Measurements from ENCODE around the gene GCNT1. TPM values are rescaled to one million over a fixed set of nuclear protein-coding genes. Genes with fewer than 3 reads are reported as not detected.

GCNT1 gene
- total and polyA plus RNA-seq, 2 donors (not counting 1 experiment from before 2014, with no cell fraction given): 9.1 to 31.0 TPM

DNA sequence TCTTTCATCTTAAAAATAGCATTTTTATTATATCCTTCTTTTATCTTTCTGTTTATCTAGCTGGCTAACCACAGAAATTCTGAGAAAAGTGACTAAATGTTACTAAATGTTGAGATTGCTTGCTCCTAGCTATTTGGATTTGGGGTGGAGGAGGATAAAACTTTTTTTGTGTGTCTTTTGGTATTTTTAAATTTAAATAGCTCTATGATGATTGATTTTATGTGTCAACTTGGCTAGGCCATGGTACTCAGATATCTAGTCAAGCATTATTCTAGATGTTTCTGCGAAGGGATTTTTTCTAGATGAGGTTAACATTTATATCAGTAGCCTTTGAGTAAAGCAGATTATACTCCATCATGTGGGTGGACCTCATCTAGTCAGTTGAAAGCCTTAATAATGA, 75.0 kb downstream of the GCNT1 start:
- no peak for TF ChIP-seq EZH2 (IDR thresholded peaks at IDR 0.05; ENCODE audit: borderline replicate concordance, insufficient read depth, low read depth, low read length, poor library complexity, severe bottlenecking)
- TF ChIP-seq, protein P1, sequence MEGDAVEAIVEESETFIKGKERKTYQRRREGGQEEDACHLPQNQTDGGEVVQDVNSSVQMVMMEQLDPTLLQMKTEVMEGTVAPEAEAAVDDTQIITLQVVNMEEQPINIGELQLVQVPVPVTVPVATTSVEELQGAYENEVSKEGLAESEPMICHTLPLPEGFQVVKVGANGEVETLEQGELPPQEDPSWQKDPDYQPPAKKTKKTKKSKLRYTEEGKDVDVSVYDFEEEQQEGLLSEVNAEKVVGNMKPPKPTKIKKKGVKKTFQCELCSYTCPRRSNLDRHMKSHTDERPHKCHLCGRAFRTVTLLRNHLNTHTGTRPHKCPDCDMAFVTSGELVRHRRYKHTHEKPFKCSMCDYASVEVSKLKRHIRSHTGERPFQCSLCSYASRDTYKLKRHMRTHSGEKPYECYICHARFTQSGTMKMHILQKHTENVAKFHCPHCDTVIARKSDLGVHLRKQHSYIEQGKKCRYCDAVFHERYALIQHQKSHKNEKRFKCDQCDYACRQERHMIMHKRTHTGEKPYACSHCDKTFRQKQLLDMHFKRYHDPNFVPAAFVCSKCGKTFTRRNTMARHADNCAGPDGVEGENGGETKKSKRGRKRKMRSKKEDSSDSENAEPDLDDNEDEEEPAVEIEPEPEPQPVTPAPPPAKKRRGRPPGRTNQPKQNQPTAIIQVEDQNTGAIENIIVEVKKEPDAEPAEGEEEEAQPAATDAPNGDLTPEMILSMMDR (IDR thresholded peaks at IDR 0.05): no peak
- H3K4me1 Mint-ChIP-seq: peaks cover 9% of the 10 kb centered on the region
- Histone ChIP-seq H3K9ac (ENCODE audit: low read length) (no peak overlapping the region), H3K4me2 (replicated peaks; ENCODE audit: low read depth, low read length, poor library complexity, severe bottlenecking) (no peak overlapping the region), H4K20me1 (ENCODE audit: control insufficient read depth, insufficient read depth, low read length, poor library complexity, severe bottlenecking) (no peaks in the 10 kb centered on the region), H3K4me1 (ENCODE audit: control insufficient read depth in 2 of 2, insufficient read depth in 2 of 2, low read length in 2 of 2) (peaks cover 2 to 5% of the 10 kb centered on the region in 2 donors), H3K9me3 (ENCODE audit: control extremely low read depth in 1 of 3, control insufficient read depth in 2 of 3, insufficient read depth in 1 of 3, low read length in 2 of 3) (no peaks in the 10 kb centered on the region), H3K4me3 (ENCODE audit: control extremely low read depth in 1 of 5, extremely low read depth in 1 of 5, insufficient read depth in 1 of 5, low read depth in 2 of 5, low read length in 4 of 5) (no peak overlapping the region), H2AFZ (ENCODE audit: insufficient read depth, low read depth, low read length, poor library complexity, severe bottlenecking) (no peak overlapping the region), H3K36me3 (replicated peaks in 1 of 2; ENCODE audit: control extremely low read depth in 1 of 2, control insufficient read depth in 1 of 2, extremely low read depth in 1 of 2, insufficient read depth in 2 of 2, low read length in 1 of 2) (no peaks in the 10 kb centered on the region), H3K27me3 (replicated peaks in 1 of 4; ENCODE audit: control extremely low read depth in 1 of 4, control insufficient read depth in 3 of 4, insufficient read depth in 4 of 4, low read length in 3 of 4) (no peaks in the 10 kb centered on the region), H3K79me2 (ENCODE audit: control insufficient read depth, insufficient read depth, low read length) (peaks cover 3% of the 10 kb centered on the region), H3K27ac (ENCODE audit: low read length in 2 of 2) (no peak overlapping the region)
- no peak overlapping the region for H3K4me3 Mint-ChIP-seq
- H3K9me3 Mint-ChIP-seq (ENCODE audit: insufficient read depth): no peaks in the 10 kb centered on the region
- WGBS (ENCODE audit: insufficient coverage): no CpG with 5 or more reads among the region's 1 CpG
- no peak overlapping the region for H3K27ac Mint-ChIP-seq
- CTCF ChIA-PET: interaction anchor here (0.6 to 1.6 kb wide), 2 partner anchors 109 to 125 kb away, joined by 3 to 4 read pairs; no protein-coding TSS in a partner anchor
- no peaks in the 10 kb centered on the region for H3K27me3 Mint-ChIP-seq
- no peak for ATAC-seq (ENCODE audit: low read depth)
- POLR2A ChIA-PET: no interaction called here
- no peak for DNase-seq
- intact Hi-C loops (cut with micrococcal nuclease): no loop called here

DNA sequence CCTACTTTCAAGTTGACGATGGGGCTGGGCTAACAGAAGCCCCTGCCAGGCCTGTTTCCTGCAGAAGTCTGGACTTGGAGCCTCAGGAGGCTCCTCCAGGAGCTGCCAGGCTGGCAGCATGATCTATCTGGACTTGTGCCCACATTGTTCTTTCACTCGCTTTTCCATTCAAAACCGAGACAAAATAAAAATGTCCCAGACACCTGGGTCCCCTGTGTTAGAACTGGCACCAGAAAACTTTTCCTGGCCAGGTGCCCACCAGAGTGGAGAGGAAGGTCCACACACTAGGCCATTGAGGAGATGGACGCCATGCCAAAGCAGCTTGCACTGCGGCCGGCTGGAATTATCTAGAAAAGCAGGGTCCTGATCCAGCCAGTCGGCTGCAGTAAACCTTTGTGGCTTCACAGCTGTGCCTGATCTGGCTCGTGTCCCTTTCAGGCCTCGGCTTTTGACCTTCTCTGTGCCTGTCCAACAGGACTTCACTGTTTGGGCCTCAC, 78.2 kb downstream of the GCNT1 start:
- intact Hi-C loops (cut with micrococcal nuclease): no loop called here
- ATAC-seq (ENCODE audit: low read depth) (no peak), DNase-seq (no peak)
- 96% methylated on average over 8 of the region's 9 CpGs for WGBS (ENCODE audit: insufficient coverage)
- Mint-ChIP-seq H3K9me3 (ENCODE audit: insufficient read depth) (no peaks in the 10 kb centered on the region), H3K4me1 (peaks cover 5% of the 10 kb centered on the region), H3K27me3 (no peaks in the 10 kb centered on the region), H3K27ac (no peak overlapping the region), H3K4me3 (no peak overlapping the region)
- Histone ChIP-seq H3K79me2 (ENCODE audit: control insufficient read depth, insufficient read depth, low read length) (peaks cover 3% of the 10 kb centered on the region), H3K9ac (ENCODE audit: low read length) (no peak overlapping the region), H4K20me1 (ENCODE audit: control insufficient read depth, insufficient read depth, low read length, poor library complexity, severe bottlenecking) (no peaks in the 10 kb centered on the region), H3K4me2 (replicated peaks; ENCODE audit: low read depth, low read length, poor library complexity, severe bottlenecking) (no peak overlapping the region), H3K36me3 (replicated peaks in 1 of 2; ENCODE audit: control extremely low read depth in 1 of 2, control insufficient read depth in 1 of 2, extremely low read depth in 1 of 2, insufficient read depth in 2 of 2, low read length in 1 of 2) (no peaks in the 10 kb centered on the region), H3K9me3 (ENCODE audit: control extremely low read depth in 1 of 3, control insufficient read depth in 2 of 3, insufficient read depth in 1 of 3, low read length in 2 of 3) (no peaks in the 10 kb centered on the region), H3K4me1 (ENCODE audit: control insufficient read depth in 2 of 2, insufficient read depth in 2 of 2, low read length in 2 of 2) (peaks cover 2 to 5% of the 10 kb centered on the region in 2 donors), H3K27ac (ENCODE audit: low read length in 2 of 2) (no peak overlapping the region), H3K4me3 (ENCODE audit: control extremely low read depth in 1 of 5, extremely low read depth in 1 of 5, insufficient read depth in 1 of 5, low read depth in 2 of 5, low read length in 4 of 5) (no peak overlapping the region), H3K27me3 (replicated peaks in 1 of 4; ENCODE audit: control extremely low read depth in 1 of 4, control insufficient read depth in 3 of 4, insufficient read depth in 4 of 4, low read length in 3 of 4) (no peaks in the 10 kb centered on the region), H2AFZ (ENCODE audit: insufficient read depth, low read depth, low read length, poor library complexity, severe bottlenecking) (no peak overlapping the region)
- POLR2A ChIA-PET: no interaction called here
- CTCF ChIA-PET: no interaction called here
- no peak for TF ChIP-seq EZH2 (IDR thresholded peaks at IDR 0.05; ENCODE audit: borderline replicate concordance, insufficient read depth, low read depth, low read length, poor library complexity, severe bottlenecking)
